ENCODE data around the gene TUFT1. TPM values are rescaled to one million over a fixed set of nuclear protein-coding genes. Genes with fewer than 3 reads are reported as not detected.

TUFT1 gene
- total and polyA plus RNA-seq, 2 of the 13 experiments (the other 11 are each of a cell fraction or from before 2014, with no cell fraction given): 6.4 to 7.3 TPM

DNA sequence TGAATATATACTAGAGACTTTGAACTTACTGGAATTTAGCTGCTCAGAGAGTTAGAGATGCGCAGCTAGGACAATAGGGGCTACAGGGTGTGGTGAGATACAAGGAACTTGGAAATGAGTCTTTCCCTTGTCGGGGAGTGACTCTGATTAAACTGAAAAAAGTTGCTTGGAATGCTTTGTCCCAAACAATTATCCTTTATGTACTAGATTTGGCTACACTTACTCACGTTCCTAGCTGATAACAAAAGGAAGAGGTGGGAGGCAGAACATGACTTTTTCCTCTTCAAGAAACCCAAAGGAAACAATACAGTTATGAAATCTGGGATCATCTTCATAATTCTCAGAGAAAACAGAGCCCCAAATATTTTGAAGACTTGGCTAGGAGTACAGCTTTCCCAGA, 35.9 kb upstream of the TUFT1 start:
- in situ Hi-C loops (cut with HindIII; ENCODE audit: extremely low pct_ligation_motif_present, low pct_unique_long_range_greater_than_20kb) (no loop called here), intact Hi-C loops (cut with micrococcal nuclease; ENCODE audit: unreplicated experiment) (no loop called here)
- Histone ChIP-seq H3K36me3 (replicated peaks in 1 of 2; ENCODE audit: control insufficient read depth in 1 of 2, insufficient read depth in 2 of 2, low read length in 2 of 2) (no peaks in the 10 kb centered on the region), H3K4me2 (ENCODE audit: low read depth, low read length) (no peak overlapping the region), H4K20me1 (ENCODE audit: insufficient read depth, low read length) (no peaks in the 10 kb centered on the region), H3K9me3 (ENCODE audit: low read length) (no peaks in the 10 kb centered on the region), H2AFZ (ENCODE audit: low read length) (no peak overlapping the region), H3K4me1 (ENCODE audit: insufficient read depth, low read length) (peaks cover 23% of the 10 kb centered on the region), H3K79me2 (ENCODE audit: insufficient read depth, low read length) (no peaks in the 10 kb centered on the region), H3K9ac (ENCODE audit: insufficient read depth, low read depth, low read length) (no peak overlapping the region), H3K27me3 (ENCODE audit: control insufficient read depth in 1 of 2, insufficient read depth in 2 of 2, low read length in 2 of 2) (no peaks in the 10 kb centered on the region; a peak in 1 of 5 replicates), H3K27ac (ENCODE audit: extremely low read length, insufficient read depth, low read length) (no peak overlapping the region), H3K4me3 (replicated peaks in 1 of 3; ENCODE audit: insufficient read depth in 1 of 3, low read depth in 2 of 3, low read length in 3 of 3) (no peak overlapping the region)
- DNase-seq (ENCODE audit: low spot score) (no peak), ATAC-seq (no peak), FAIRE-seq (no peak)
- ChIA-PET CTCF (ENCODE audit: low intra/inter-chr PET ratio, low total read pairs) (no interaction called here), POLR2A (no interaction called here)
- WGBS (ENCODE audit: low lambda C conversion rate): 19% methylated on average over 3 of the region's 3 CpGs
- no TSS peak for BruUV-seq (replicated peaks)
- TF ChIP-seq NKX3-1 (CRISPR knock-in tag; IDR thresholded peaks at IDR 0.05): no peak
- no peak for TF ChIP-seq ZNF607 (CRISPR knock-in tag; IDR thresholded peaks at IDR 0.05; ENCODE audit: borderline replicate concordance)
- no peak for TF ChIP-seq REST (IDR thresholded peaks at IDR 0.05; ENCODE audit: borderline replicate concordance in 1 of 2, low read depth in 1 of 2, low read length in 2 of 2)
- TF ChIP-seq SETDB1 (CRISPR knock-in tag; IDR thresholded peaks at IDR 0.05; ENCODE audit: borderline replicate concordance): no peak
- no peak for TF ChIP-seq ZKSCAN1 (IDR thresholded peaks at IDR 0.05; ENCODE audit: low read length)
- TF ChIP-seq ZNF274 (CRISPR knock-in tag; IDR thresholded peaks at IDR 0.05): no peak
- TF ChIP-seq REL (CRISPR knock-in tag; conservative IDR thresholded peaks at IDR 0.05): no peak
- no peak for TF ChIP-seq ZBTB8A (CRISPR knock-in tag; IDR thresholded peaks at IDR 0.05; ENCODE audit: borderline replicate concordance, low read depth)
